Gastroesophageal sphincter (tissue), 4 donors: ENCODE measurements around the gene AFAP1. TPM values are rescaled to one million over a fixed set of nuclear protein-coding genes. Genes with fewer than 3 reads are reported as not detected.

Experiments
- ATAC-seq: fragments of 150-250 bp; one replicate; pipeline ENCODE4 v1.9.1; 2016; ENCODE audit warnings: mild to moderate bottlenecking, moderate library complexity
- H3K27ac ChIP-seq, 4 donors: fragments of 200-600 bp; sonication (generic) in 3 of 4; 1 replicate in 3 of 4; 2 replicates in 1 of 4; pipeline ENCODE4 v1.5.1; 2016 to 2019
- H3K27me3 ChIP-seq: fragments of 200-600 bp; sonication (generic); one replicate; pipeline ENCODE4 v1.5.1; 2019
- H3K36me3 ChIP-seq, 2 donors: fragments of 200-600 bp; sonication (generic); one replicate each; pipeline ENCODE4 v1.5.1; 2019; ENCODE audit warnings: control low read depth in 1 of 2
- H3K4me1 ChIP-seq, 3 donors: fragments of 200-600 bp; sonication (generic); 1 replicate in 2 of 3; 2 replicates in 1 of 3; pipeline ENCODE4 v1.5.1; 2016 to 2019; ENCODE audit warnings: control low read depth in 2 of 3
- H3K4me3 ChIP-seq, 2 donors: fragments of 200-600 bp; sonication (generic); one replicate each; pipeline ENCODE4 v1.5.1; 2019; ENCODE audit warnings: mild to moderate bottlenecking in 1 of 2, moderate library complexity in 1 of 2
- H3K9me3 ChIP-seq, 3 donors: fragments of 200-600 bp; sonication (generic); one replicate each; pipeline ENCODE4 v1.5.1; 2017 to 2019; ENCODE audit warnings: control low read depth in 2 of 3
- CTCF ChIP-seq, 4 experiments: fragments of 200-600 bp in 2 of 4; fragments of 450-650 bp in 2 of 4; sonication (generic) in 1 of 4; IDR thresholded peaks; one replicate each; pipeline ENCODE4 v1.5.1; 2017 to 2019; ENCODE audit warnings: antibody characterized with exemption in 4 of 4, mild to moderate bottlenecking in 2 of 4, moderate library complexity in 2 of 4
- EP300 ChIP-seq: sonication (generic); formaldehyde crosslinking; IDR thresholded peaks from one replicate; pipeline ENCODE4 v1.6.1; 2017; ENCODE audit warnings: antibody characterized with exemption, mild to moderate bottlenecking
- POLR2A ChIP-seq, 2 donors: fragments of 450-650 bp; IDR thresholded peaks; one replicate each; pipeline ENCODE4 v1.6.1; 2017; ENCODE audit warnings: antibody characterized with exemption in 2 of 2, mild to moderate bottlenecking in 2 of 2, moderate library complexity in 1 of 2
- POLR2AphosphoS5 ChIP-seq: sonication (generic); formaldehyde crosslinking; IDR thresholded peaks from one replicate; pipeline ENCODE4 v1.6.1; 2017; ENCODE audit warnings: antibody characterized with exemption
- WGBS, 2 donors: methylation state at CpG; one replicate each; pipeline ENCODE4 v1.1.5; 2018; ENCODE audit warnings: low coverage in 1 of 2; 5-methylcytosine and 5-hydroxymethylcytosine counted together
- total RNA-seq, 4 donors: library from RNA; depleted of rRNA; stranded (reverse); fragments of >200 nt; gene quantifications; one replicate each; pipeline ENCODE4 v1.1.0, GENCODE V29; 2016

AFAP1 gene
- total RNA-seq, 4 donors from 2014 or later: 32.0 to 79.7 (median 48.1) TPM

- H3K36me3 ChIP-seq: peaks cover 0 to 37% of the 10 kb centered on the region in 2 donors
- ATAC-seq: no peak
- 71 to 80% methylated on average over 1 to 4 of the region's 20 CpGs for WGBS, 2 donors
- TF ChIP-seq POLR2A (IDR thresholded peaks at IDR 0.05) (no peak), POLR2AphosphoS5 (no peak), CTCF (IDR thresholded peaks at IDR 0.05) (no peak), EP300 (no peak)
- H3K4me1 ChIP-seq: no peaks in the 10 kb centered on the region
- no peak overlapping the region for H3K27ac ChIP-seq
- H3K27me3 ChIP-seq: no peaks in the 10 kb centered on the region
- H3K9me3 ChIP-seq: peaks cover 0 to 8% (median 0%) of the 10 kb centered on the region in 3 donors
- no peak overlapping the region for H3K4me3 ChIP-seq
Observed at GRCh38 chr4:7734651-7735260, 204.9 kb downstream of the AFAP1 start.

DNA sequence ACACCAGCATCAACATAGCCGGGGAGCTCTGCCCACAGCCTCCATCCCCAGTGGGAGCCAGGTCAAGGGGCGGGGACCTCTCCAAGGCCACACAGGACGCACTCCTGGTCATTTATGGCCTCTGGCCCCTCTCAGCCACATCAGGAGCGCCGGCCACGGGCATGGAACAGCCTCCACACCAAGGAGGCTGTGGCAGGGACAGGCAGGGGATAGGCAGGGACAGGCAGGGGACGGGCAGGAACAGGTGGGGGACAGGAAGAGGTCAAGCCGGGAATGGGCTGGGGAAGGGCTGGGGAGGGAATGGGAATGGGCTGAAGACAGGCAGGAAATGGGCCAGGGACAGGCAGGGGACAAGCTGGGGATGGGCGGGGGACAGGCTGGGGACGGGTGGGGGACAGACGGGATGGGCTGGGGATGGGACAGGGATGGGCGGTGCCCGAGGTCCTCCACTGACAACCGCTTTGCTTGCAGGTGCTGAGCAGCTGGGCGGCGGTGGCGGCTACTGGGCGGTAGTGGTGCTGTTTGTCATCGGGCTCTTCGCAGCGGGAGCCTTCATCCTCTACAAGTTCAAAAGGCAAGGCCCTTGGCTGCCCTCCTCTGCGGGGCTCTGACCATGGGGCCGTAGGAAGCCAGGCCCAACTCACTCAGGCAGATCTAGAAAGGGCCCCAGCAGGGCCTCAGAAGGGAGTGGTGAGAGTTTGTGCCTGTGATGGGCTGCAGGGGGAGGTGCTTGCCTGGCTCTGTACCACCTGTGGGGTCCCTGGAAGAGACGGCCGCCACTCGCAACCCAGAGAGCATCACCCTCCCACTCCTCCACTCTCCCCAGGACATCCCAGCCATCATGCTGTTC lies 205.6 kb downstream of the AFAP1 start:
- 76 to 100% methylated on average over 6 of the region's 26 CpGs for WGBS, 2 donors
- Histone ChIP-seq H3K4me1 (no peaks in the 10 kb centered on the region), H3K27ac (no peak overlapping the region), H3K36me3 (peaks cover 0 to 32% of the 10 kb centered on the region in 2 donors), H3K4me3 (no peak overlapping the region), H3K27me3 (no peaks in the 10 kb centered on the region), H3K9me3 (peaks cover 0 to 8% (median 0%) of the 10 kb centered on the region in 3 donors)
- no peak for TF ChIP-seq EP300
- no peak for TF ChIP-seq POLR2A (IDR thresholded peaks at IDR 0.05)
- TF ChIP-seq CTCF (IDR thresholded peaks at IDR 0.05): no peak
- no peak for TF ChIP-seq POLR2AphosphoS5
- ATAC-seq: no peak

GRCh38 chr4:7733201-7733600 lies 206.5 kb downstream of the AFAP1 start:
- H3K36me3 ChIP-seq: peaks cover 0 to 25% of the 10 kb centered on the region in 2 donors
- no peaks in the 10 kb centered on the region for H3K27me3 ChIP-seq
- no peak overlapping the region for H3K27ac ChIP-seq
- H3K9me3 ChIP-seq: peaks cover 0 to 8% (median 0%) of the 10 kb centered on the region in 3 donors
- H3K4me3 ChIP-seq: no peak overlapping the region
- no peak for ATAC-seq
- WGBS, 2 donors: no CpG with 5 or more reads among the region's 17 CpGs
- TF ChIP-seq POLR2AphosphoS5: no peak
- no peak for TF ChIP-seq EP300
- TF ChIP-seq CTCF (IDR thresholded peaks at IDR 0.05): no peak
- no peak for TF ChIP-seq POLR2A (IDR thresholded peaks at IDR 0.05)
- no peaks in the 10 kb centered on the region for H3K4me1 ChIP-seq

DNA sequence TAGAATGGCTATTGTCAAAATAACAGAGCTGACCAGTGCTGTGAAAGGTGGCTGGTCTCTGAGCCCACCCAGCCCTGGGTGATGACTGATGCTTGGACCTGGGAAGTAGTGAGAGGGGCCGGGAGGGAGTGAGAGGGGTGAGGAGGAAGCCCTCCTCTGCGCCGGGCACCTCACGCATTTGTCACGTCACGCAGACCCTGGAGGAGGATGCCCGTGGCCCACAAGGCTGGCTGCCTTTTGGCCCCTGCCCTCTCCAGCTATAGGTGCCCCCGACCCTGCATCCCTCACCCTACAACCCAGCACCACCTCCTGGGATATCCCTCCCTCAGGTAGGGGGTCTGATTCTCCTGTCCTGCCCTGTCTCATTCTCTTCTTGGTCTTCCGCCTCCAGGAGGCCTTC lies 207.4 kb downstream of the AFAP1 start:
- ATAC-seq: no peak
- Histone ChIP-seq H3K27me3 (no peaks in the 10 kb centered on the region), H3K4me1 (no peaks in the 10 kb centered on the region), H3K36me3 (peaks cover 0 to 15% of the 10 kb centered on the region in 2 donors), H3K9me3 (no peaks in the 10 kb centered on the region), H3K4me3 (no peak overlapping the region), H3K27ac (no peak overlapping the region)
- WGBS, 2 donors: 80% methylated on average over 1 of the region's 9 CpGs
- TF ChIP-seq CTCF (IDR thresholded peaks at IDR 0.05) (no peak), POLR2AphosphoS5 (no peak), EP300 (no peak), POLR2A (IDR thresholded peaks at IDR 0.05) (no peak)
